ENCODE data around the gene CDSN.
"Not testable (repeated sequence)": the region's sequence is repeated elsewhere in the genome, so short reads cannot be mapped to it uniquely, and the experiment has no call there.

Gene CDSN, protein sequence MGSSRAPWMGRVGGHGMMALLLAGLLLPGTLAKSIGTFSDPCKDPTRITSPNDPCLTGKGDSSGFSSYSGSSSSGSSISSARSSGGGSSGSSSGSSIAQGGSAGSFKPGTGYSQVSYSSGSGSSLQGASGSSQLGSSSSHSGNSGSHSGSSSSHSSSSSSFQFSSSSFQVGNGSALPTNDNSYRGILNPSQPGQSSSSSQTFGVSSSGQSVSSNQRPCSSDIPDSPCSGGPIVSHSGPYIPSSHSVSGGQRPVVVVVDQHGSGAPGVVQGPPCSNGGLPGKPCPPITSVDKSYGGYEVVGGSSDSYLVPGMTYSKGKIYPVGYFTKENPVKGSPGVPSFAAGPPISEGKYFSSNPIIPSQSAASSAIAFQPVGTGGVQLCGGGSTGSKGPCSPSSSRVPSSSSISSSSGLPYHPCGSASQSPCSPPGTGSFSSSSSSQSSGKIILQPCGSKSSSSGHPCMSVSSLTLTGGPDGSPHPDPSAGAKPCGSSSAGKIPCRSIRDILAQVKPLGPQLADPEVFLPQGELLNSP

GRCh38 chr6:31120151-31120915 is at the start of gene CDSN:
Gene CDSN (minus strand): TSS chr6:31120446. CDS start chr6:31120419, 27 bp downstream.
- peaks cover 26% of the 10 kb centered on the region for H3K4me1 ChIP-seq (ENCODE audit: control insufficient read depth, insufficient read depth, low read length)
- no peak within 1 kb of the TSS for H3K9ac ChIP-seq (ENCODE audit: low read length)

GRCh38 chr6:31169123-31169857 is 49.0 kb upstream of the CDSN start:
- Histone ChIP-seq H3K9ac (ENCODE audit: low read length) (no peak overlapping the region), H3K4me1 (ENCODE audit: control insufficient read depth, insufficient read depth, low read length) (no peaks in the 10 kb centered on the region)

More at GRCh38 chr6:31120151-31120915, at the start of gene CDSN:
- H3K4me3 ChIP-seq (ENCODE audit: low read length) = no peak within 1 kb of the TSS
- H3K27me3 ChIP-seq (ENCODE audit: control insufficient read depth, insufficient read depth, low read length) = peaks cover 3% of the 10 kb centered on the region
- H3K27ac ChIP-seq (ENCODE audit: low read depth, low read length) = no peak within 1 kb of the TSS
- no peaks in the 10 kb centered on the region for H3K36me3 ChIP-seq (ENCODE audit: control insufficient read depth, insufficient read depth, low read length)

DNA sequence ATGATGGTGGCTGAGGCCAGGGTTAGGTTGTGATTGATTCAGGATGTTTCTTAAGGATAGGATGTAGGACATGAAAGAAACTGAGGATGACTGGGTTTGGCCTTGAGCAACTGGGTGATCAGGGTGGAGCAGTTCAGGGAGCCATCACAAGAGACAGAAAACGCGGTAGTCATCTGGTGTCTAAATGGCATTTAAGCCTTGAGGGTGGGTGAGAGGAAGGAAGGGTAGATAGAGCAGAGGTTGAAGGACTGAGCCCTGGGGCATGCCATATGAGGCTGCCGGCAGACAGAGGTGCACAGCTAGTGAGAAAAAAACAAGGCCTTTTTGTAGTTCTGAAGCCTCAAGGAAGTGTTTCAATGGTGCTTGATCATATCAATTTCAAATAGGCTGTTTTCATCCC is 48.4 kb upstream of the CDSN start:
- H3K27me3 ChIP-seq (ENCODE audit: control insufficient read depth, insufficient read depth, low read length) = no peaks in the 10 kb centered on the region
- H3K27ac ChIP-seq (ENCODE audit: low read depth, low read length) = no peak overlapping the region
- H3K4me3 ChIP-seq (ENCODE audit: low read length) = no peak overlapping the region
- no peak overlapping the region for H3K9ac ChIP-seq (ENCODE audit: low read length)
- H3K4me1 ChIP-seq (ENCODE audit: control insufficient read depth, insufficient read depth, low read length) = no peaks in the 10 kb centered on the region
- no peaks in the 10 kb centered on the region for H3K36me3 ChIP-seq (ENCODE audit: control insufficient read depth, insufficient read depth, low read length)

More at GRCh38 chr6:31169123-31169857, 49.0 kb upstream of the CDSN start:
- H3K27ac ChIP-seq (ENCODE audit: low read depth, low read length) = no peak overlapping the region
- no peaks in the 10 kb centered on the region for H3K36me3 ChIP-seq (ENCODE audit: control insufficient read depth, insufficient read depth, low read length)
- H3K4me3 ChIP-seq (ENCODE audit: low read length) = no peak overlapping the region
- no peaks in the 10 kb centered on the region for H3K27me3 ChIP-seq (ENCODE audit: control insufficient read depth, insufficient read depth, low read length)

- H3K27me3 ChIP-seq (ENCODE audit: control insufficient read depth, insufficient read depth, low read length) = no peaks in the 10 kb centered on the region
- no peaks in the 10 kb centered on the region for H3K4me1 ChIP-seq (ENCODE audit: control insufficient read depth, insufficient read depth, low read length)
- no peak overlapping the region for H3K9ac ChIP-seq (ENCODE audit: low read length)
- no peaks in the 10 kb centered on the region for H3K36me3 ChIP-seq (ENCODE audit: control insufficient read depth, insufficient read depth, low read length)
- no peak overlapping the region for H3K4me3 ChIP-seq (ENCODE audit: low read length)
- no peak overlapping the region for H3K27ac ChIP-seq (ENCODE audit: low read depth, low read length)
Observed at GRCh38 chr6:31165986-31166385, 45.7 kb upstream of the CDSN start.

- not testable (repeated sequence) for H3K27ac ChIP-seq (ENCODE audit: low read depth, low read length); H3K36me3 ChIP-seq (ENCODE audit: control insufficient read depth, insufficient read depth, low read length); H3K4me3 ChIP-seq (ENCODE audit: low read length); H3K9ac ChIP-seq (ENCODE audit: low read length); H3K4me1 ChIP-seq (ENCODE audit: control insufficient read depth, insufficient read depth, low read length); H3K27me3 ChIP-seq (ENCODE audit: control insufficient read depth, insufficient read depth, low read length)
Observed at GRCh38 chr6:31165064-31165832, 45.0 kb upstream of the CDSN start.

- H3K9ac ChIP-seq (ENCODE audit: low read length); H3K4me3 ChIP-seq (ENCODE audit: low read length); H3K4me1 ChIP-seq (ENCODE audit: control insufficient read depth, insufficient read depth, low read length); H3K27me3 ChIP-seq (ENCODE audit: control insufficient read depth, insufficient read depth, low read length); H3K36me3 ChIP-seq (ENCODE audit: control insufficient read depth, insufficient read depth, low read length); H3K27ac ChIP-seq (ENCODE audit: low read depth, low read length): not testable (repeated sequence)
Observed at GRCh38 chr6:31164475-31165063, 44.3 kb upstream of the CDSN start.

DNA sequence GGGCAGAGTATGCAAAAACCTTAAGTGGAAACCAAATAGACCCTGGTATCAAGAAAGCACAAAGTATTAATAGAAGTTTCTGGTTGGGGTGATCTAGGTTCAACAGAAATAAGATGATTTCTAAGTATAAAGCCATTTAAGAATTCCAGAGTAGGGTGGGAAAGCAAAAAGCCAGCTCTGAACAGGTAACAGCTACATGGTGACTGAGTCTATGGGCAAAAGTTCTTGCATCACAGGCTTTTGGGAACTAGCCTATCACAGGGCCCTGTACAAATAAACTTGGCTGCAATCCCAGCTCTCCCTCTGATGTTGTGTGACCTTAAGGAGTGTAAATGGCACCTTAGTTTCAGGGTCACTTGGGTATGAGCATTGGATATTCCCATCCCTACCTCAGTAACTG is 43.7 kb upstream of the CDSN start:
- no peak overlapping the region for H3K9ac ChIP-seq (ENCODE audit: low read length)
- H3K36me3 ChIP-seq (ENCODE audit: control insufficient read depth, insufficient read depth, low read length) = no peaks in the 10 kb centered on the region
- H3K27me3 ChIP-seq (ENCODE audit: control insufficient read depth, insufficient read depth, low read length) = no peaks in the 10 kb centered on the region
- H3K27ac ChIP-seq (ENCODE audit: low read depth, low read length) = no peak overlapping the region
- H3K4me3 ChIP-seq (ENCODE audit: low read length) = no peak overlapping the region
- no peaks in the 10 kb centered on the region for H3K4me1 ChIP-seq (ENCODE audit: control insufficient read depth, insufficient read depth, low read length)

DNA sequence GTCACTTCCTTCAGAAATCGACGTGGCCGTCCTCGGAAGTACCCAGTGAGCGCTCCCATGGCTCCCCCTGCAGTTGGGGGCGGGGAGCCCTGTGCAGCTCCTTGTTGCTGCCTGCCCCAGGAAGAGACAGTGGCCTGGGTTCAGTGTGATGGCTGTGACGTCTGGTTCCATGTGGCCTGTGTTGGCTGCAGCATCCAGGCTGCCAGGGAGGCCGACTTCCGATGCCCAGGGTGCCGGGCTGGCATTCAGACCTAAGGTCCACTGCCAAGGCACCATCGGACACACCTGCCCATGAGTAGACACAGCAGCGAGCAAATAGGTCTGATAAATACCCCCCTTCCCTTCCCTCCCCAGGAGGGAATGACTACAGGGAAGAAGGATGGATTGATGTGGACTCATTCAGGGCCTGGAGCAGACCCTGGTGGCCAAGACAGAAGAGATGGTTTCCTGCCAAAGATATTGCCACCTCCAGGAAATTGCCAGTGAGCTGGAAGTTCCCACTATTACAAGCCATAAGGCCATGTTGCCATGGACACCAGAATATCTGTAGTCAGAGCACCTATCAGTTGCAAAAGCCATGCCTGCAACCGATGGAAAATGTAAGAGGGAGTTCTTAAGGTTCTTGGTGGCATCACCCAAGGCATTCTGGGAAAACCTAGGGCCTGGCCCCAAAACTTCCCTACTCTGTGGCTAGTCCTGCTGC is 42.4 kb upstream of the CDSN start:
- H3K9ac ChIP-seq (ENCODE audit: low read length) = no peak overlapping the region

DNA sequence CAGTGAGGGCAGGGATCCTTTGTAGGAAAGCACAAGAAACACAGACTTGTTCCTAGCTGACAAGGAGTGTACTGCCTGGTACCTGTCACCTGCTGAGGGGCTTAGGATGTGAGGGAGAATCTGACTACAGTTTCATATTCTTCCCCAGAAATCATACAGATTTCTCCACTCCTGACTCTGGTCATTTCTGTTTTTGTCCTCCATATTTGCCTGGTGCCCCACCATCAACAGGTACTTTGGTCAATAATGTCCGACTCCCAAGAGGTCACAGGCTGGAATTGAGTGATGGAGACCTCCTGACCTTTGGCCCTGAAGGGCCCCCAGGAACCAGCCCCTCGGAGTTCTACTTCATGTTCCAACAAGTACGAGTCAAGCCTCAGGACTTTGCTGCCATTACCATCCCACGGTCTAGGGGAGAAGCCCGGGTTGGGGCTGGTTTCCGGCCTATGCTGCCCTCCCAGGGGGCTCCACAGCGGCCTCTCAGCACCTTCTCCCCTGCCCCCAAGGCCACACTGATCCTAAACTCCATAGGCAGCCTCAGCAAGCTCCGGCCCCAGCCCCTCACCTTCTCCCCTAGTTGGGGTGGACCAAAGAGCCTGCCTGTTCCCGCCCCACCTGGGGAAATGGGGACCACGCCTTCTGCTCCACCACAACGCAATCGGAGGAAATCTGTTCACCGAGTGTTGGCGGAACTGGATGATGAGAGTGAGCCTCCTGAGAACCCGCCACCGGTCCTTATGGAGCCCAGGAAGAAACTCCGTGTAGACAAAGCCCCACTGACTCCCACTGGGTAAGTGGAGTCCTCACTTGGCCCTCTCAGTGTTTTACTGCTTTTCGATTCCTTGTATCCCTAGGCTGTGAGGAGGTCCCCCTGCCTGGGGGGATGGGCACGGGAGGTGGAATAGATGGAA is 41.2 kb upstream of the CDSN start:
- Histone ChIP-seq H3K9ac (ENCODE audit: low read length) (no peak overlapping the region), H3K4me3 (ENCODE audit: low read length) (no peak overlapping the region), H3K27me3 (ENCODE audit: control insufficient read depth, insufficient read depth, low read length) (no peaks in the 10 kb centered on the region), H3K27ac (ENCODE audit: low read depth, low read length) (no peak overlapping the region), H3K36me3 (ENCODE audit: control insufficient read depth, insufficient read depth, low read length) (no peaks in the 10 kb centered on the region), H3K4me1 (ENCODE audit: control insufficient read depth, insufficient read depth, low read length) (peaks cover 5% of the 10 kb centered on the region)

More for the DNA sequence above, 42.4 kb upstream of the CDSN start:
- H3K4me3 ChIP-seq (ENCODE audit: low read length) = no peak overlapping the region
- H3K27ac ChIP-seq (ENCODE audit: low read depth, low read length) = no peak overlapping the region
- H3K36me3 ChIP-seq (ENCODE audit: control insufficient read depth, insufficient read depth, low read length) = no peaks in the 10 kb centered on the region
- H3K27me3 ChIP-seq (ENCODE audit: control insufficient read depth, insufficient read depth, low read length) = no peaks in the 10 kb centered on the region
- H3K4me1 ChIP-seq (ENCODE audit: control insufficient read depth, insufficient read depth, low read length) = no peaks in the 10 kb centered on the region
